Hematopoietic multipotent progenitor cell treated with erythropoietin and hydrocortisone succinate and interleukin-3 and kit ligand, for 6 days (in vitro differentiated cells): Measurements from ENCODE around the gene ROBO2.
A peak's percentile ranks its signal among the peaks of the same experiment; 100 is the strongest.

Source experiments
- DNase-seq: peaks from one replicate; pipeline ENCODE4 v3.0.0-alpha.2; 2015

The ROBO2 gene

GRCh38 chr3:77267589-77267988, 227.7 kb downstream of the ROBO2 start:
- DNase-seq: no peak

- no peak for DNase-seq
Measured at GRCh38 chr3:77271306-77271705, 231.4 kb downstream of the ROBO2 start.

- DNase-seq: no peak
Measured at GRCh38 chr3:77271711-77272110, 231.8 kb downstream of the ROBO2 start.

DNA sequence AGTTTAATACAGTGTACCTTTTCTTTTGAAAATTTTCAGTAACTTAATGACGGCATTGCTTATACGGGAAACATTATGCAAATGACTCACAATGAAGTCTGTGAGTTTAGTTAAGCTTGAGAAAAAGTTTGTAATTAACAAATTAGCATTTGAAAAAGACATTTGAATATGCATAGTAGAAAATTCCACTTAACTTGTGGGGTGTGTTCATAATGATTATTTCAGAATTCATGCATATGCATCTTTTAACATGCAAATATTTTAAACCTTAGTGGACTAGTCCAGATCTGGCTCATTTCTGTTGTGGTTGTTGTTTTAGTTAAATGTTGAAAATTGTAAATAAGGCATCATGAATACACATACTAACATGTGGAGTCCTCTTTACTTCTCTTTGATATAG, 239.4 kb downstream of the ROBO2 start:
- DNase-seq: no peak

DNA sequence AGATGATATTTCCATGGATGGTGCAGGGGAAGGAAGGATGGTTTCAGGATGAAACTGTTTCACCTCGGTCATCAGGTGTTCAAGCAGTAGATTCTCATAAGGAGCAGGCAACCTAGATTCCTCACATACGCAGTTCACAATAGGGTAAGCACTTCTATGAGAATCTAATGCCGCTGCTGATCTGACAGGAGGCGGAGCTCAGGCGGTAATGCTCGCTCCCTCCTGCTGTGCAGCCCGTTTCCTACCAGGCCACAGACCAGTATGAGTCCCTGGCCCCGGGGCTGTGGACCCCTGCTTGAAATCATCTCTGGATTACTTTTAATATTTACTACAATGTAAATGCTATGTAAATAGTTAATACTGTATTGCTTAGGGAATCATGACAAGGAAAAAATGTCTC, 241.8 kb downstream of the ROBO2 start:
- DNase-seq: no peak

- no peak for DNase-seq
Measured at GRCh38 chr3:77283108-77283507, 243.2 kb downstream of the ROBO2 start.

DNA sequence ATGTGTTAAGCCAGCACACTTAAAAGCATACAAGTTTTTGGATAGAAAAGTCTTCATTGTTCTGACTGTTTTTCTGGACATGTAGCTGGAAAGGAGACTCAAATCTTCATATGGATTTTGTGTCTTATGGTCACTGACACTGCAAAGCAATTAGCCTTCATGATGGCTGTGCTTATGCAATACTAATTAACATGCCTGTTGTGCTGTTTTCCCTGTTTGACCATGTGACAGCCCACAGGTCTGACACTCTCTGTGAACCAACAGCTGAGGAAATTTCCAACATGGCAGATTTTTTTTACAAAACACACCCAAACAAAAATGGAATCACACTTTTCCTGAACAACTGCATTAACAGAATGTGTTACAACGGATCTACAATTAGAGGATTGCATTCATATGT, 248.4 kb downstream of the ROBO2 start:
- DNase-seq: no peak

DNA sequence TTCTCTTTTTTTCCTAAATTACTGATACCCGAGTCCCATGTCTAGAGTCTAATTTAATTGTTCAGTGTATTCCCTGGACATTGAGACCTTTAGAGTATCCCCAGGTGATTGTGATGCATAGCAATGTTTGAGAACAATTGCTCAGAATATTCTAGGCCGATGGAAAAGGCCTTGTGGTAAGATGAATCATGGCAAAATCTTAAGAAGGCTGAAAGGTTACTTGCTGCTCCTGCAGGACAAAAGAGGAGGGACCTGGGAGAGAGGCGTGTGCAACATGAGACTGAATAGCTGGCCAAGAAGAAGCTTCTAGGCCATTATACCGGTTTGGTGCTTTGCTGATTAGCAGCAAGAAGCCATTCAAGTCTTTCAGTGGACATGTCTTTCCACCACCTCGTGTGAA, 256.6 kb downstream of the ROBO2 start:
- DNase-seq: no peak

DNA sequence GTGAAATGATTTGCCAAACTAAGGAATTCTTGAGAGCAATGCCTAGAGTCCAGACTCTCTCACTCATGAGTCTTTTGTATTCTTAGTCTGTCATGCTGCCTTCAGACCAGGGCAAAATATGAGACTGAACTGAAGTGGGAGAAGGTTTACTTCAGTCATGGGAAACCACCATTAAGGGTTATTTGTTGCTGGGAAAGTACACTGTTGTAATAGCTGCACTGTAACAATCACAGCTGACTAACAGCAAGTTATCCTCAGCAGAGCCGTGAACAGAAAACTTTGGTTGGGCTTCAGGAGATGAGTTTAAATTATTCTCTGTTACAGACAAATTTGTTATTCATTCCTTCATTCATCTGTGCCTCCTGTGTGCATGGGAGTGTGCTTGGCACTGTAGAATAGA, 258.5 kb downstream of the ROBO2 start:
- no peak for DNase-seq

DNA sequence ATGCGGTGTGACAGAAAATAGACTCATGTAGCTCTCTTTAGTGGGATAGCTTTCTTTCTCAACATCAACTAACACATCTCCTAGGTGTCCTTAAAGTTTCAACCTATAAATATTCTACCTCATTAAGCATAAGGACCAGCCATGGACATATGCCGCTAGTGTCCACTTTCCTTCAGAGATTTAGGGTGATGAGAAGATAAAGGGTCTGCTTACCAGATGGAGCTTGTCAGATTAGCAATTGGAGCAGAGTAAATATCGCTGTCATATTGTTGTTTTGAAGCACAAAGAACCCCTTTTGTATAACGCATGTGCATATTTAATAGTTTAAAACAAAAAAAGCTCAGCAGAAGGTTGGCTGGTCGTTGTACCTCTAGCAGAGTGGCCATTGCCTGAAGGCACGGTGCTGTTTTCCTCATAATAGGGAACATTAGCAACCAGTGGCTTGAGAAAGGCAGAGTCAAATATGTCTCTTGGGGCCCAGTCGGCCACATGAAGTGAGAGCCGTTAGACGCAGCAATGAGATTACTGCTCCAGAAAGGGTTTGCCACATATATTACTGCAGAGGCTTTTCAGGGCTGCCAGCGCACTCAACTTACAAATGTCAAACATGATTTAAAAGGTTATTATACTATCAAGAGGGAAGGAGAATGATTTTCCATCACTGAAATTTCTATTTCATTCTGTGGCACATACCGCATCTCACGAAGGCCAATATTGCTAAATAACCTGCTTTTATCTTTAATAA, 264.2 kb downstream of the ROBO2 start:
- DNase-seq: no peak

DNA sequence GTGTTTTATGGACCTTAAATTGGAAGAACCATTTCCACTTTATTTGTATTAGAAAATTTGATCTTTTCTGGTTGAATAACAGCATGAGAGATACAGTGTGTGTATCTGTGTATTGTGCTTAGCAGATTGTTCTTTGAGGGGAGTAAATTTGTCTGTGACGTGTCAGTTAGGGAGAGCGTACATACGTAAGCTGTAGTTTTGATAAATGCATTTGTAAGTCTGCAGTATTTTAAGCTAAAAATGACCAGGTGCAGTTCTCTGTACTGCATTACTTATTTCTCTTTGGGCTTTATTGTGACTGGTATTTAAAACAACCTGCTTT, 264.8 kb downstream of the ROBO2 start:
- DNase-seq: no peak

DNA sequence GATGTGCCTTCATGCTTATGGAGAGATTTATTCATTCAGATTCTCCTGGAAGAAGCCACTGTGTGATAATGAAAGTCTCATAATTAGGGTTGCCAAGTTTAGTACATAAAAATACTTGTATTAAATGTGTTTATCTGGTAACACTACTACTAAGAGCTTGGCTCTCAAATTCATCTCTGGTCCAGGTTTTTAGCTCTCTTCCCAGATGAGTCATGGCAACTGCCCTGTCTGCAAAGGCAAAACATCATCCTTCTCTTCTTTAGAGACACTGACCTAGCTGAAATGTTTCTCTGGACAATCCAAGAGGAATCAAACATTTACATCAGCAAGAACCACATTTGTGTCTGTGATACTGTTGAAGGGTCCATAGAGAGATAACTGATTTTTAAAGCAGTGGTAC, 269.6 kb downstream of the ROBO2 start:
- DNase-seq: no peak

DNA sequence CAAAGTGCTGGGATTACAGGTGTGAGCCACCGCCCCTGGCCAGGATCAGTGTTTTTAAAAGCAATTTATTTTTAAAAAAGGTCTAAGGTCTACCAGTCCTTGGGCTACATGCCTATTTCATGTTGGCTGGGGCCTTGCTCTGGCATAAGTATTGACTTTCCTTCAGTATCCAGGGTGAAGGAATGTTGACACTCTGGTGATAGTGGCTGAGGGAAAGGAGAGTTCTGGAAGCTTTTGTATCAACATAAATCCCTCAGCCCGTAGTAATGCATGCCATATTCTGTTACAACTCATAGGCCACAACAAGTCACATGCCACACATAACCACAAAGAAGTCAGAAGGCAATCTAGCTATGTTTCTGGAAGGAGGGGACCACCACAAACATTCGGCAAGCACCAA, 273.9 kb downstream of the ROBO2 start:
- DNase-seq: no peak

DNA sequence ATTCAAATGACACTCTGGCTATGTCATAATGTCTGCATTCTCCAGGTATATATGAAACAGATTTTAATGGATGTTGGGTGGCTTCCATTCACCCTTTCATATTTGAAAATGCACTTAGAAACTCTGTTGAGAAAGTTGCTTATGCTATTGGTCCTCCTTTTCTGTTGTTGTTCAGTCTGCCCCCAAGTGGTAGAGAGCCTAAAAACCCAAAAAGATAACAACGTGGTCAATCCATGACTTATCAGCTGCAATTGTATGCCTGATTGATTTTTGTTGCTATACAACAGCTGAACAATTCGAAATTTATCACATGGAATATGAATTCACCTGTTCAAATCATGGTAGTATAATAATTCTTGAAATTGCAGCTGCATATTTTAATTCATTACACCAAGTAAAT, 279.8 kb downstream of the ROBO2 start:
- peak; percentile 5 for DNase-seq

GRCh38 chr3:77320514-77320913, 280.6 kb downstream of the ROBO2 start:
- peak; percentile 70 for DNase-seq

GRCh38 chr3:77321646-77322045, 281.7 kb downstream of the ROBO2 start:
- no peak for DNase-seq

- no peak for DNase-seq
Measured at GRCh38 chr3:77323626-77324025, 283.7 kb downstream of the ROBO2 start.

- DNase-seq: no peak
Measured at GRCh38 chr3:77324105-77324504, 284.2 kb downstream of the ROBO2 start.

DNA sequence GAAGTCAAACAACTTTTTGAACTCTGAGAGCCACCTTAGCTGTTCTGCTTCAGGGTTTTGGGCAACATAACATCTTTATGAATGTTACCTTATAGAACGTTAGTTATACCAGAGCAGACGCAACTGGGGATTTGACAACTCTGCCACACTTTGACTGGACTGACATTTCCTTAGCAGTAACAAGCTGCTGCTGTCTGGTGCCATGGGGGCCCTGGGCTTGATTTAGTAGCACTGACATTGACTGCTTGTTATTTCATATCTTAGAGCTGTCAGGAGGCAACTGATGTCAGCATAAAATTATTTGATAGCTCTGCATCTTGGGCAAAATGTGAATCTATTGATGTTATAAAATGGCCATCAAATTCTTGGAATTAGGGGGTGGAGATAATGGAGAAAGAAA, 285.4 kb downstream of the ROBO2 start:
- no peak for DNase-seq

DNA sequence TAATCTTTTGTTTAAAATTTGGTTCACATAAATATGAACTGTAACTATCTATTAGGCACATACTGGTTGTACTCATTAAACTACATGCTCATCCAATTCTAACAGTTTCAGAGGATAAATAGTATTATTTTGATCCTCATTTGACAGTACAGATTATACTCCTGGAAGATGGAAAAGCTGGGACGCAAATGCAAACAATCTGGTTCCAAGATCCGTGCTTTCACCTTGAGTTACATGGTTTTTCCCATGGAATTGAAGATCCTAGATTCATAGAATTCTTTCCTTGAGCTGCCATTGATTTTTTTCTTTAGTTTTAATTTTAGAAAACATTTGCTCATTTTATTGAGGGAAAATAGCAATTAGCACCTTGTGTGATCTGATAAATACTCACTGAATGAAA, 285.8 kb downstream of the ROBO2 start:
- no peak for DNase-seq

GRCh38 chr3:77326586-77326985, 286.7 kb downstream of the ROBO2 start:
- no peak for DNase-seq

- DNase-seq: no peak
Measured at GRCh38 chr3:77328690-77329089, 288.8 kb downstream of the ROBO2 start.

DNA sequence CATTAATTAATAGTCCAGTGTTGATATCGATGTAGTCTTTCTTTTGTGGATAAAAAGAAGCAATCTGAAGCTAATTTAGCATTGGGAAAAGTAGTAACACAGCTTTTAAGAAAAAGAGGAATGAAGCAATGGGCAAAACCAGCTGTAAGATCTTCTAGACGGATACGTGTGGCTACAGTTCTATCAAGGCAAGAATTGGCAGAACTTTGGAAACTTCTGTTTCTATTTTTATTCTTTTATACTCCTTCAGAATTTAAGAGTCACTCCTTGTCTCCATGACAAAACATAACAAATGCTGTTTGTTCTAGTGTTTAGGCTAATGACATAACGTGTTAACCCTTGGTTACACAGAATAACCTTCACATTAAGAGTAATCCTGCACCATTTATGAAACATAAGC, 289.2 kb downstream of the ROBO2 start:
- no peak for DNase-seq

GRCh38 chr3:77338195-77338594, 298.3 kb downstream of the ROBO2 start:
- no peak for DNase-seq

DNA sequence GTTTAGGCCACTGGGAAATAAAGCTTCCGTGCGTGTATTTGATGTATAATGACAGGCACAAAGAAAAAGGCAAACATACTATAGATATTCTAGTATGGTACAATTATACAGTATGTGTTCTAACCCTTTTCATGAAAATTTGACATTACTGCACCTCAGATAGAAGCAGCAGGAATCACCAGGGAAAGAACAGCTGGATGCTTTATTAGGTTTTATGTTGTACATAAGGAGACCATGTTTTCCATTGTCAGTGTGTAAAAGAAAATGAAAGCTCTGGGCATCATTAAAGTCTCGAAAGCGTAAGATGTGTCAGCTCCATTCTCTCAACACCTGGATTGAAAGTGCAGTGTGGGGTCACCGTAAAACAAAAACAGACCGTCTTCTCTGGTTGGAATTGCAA, 302.1 kb downstream of the ROBO2 start:
- no peak for DNase-seq

DNA sequence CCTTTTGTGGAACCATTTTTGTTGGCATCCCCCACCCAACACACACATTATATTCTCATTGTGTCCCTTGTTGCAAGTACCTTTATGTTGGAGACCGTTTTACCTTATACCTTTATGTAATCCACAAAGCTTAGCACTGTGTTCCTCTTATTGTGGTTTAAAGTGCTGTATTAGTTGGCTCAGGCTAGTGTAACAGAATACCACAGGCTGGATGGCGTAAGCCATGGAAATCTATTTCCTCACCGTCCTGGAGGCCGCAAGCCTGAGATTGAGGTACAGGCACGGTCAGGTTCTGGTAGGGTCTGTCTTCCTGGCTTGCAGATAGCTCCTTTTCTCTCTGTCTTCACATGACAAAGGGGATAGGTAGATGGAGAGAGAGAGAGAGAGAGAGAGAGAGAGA, 302.8 kb downstream of the ROBO2 start:
- no peak for DNase-seq
